ENCODE measurements around the gene RNF4. TPM values are rescaled to one million over a fixed set of nuclear protein-coding genes. Genes with fewer than 3 reads are reported as not detected.

Gene RNF4, protein sequence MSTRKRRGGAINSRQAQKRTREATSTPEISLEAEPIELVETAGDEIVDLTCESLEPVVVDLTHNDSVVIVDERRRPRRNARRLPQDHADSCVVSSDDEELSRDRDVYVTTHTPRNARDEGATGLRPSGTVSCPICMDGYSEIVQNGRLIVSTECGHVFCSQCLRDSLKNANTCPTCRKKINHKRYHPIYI
- total RNA-seq, result 10 to 100 TPM; 69.2 to 73.1 TPM

DNA sequence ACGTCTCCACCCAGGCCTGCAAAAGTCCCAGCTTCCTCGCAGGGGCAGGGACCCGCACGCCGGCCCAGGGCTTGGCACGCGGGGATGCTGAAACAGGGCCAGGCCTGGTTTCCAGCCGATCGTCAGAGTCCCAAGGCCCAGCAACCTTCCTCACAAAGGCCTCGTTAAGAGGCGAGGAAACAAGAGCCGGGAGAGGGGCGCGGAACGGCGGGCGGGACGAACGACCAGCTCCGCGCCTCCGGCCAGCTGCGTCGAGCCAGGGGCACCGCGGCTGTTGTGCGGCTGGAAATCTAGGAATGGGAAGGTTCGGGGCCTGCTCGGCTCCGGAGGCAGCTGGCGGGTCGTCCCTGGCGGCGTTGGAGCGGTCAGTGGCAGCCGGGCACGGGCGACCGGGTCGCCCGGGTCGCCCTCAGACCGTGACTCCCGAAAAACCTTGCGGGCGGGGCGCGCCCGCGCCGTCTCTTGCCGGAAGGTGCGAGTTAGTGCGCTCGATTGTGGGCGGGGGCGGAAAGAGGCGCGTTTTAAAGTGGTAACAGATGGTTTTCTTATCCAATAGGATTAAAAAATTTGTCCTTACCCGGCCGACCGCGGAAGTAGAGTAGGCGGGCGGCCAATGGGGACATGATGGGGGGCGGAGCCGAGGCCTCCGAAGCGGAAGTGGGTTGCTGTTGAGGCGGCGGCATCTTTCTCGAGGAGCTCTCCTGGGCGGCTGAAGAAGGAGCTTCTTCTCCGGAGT lies at the start of gene RNF4:
RNF4 (plus strand) TSS at position 651 of the 736 bp plus-strand sequence. CDS start 21,388 bp downstream, outside the sequence.
- Mint-ChIP-seq H3K4me3 (peak within 1 kb of the TSS; percentile 97), H3K9me3 (no peaks in the 10 kb centered on the region), H3K27ac (peak within 1 kb of the TSS; percentile 98), H3K4me1 (ENCODE audit: low read depth) (peaks cover 47% of the 10 kb centered on the region), H3K36me3 (ENCODE audit: low read depth) (peaks cover 45% of the 10 kb centered on the region), H3K27me3 (ENCODE audit: low read depth) (no peaks in the 10 kb centered on the region)
- intact Hi-C loops (cut with micrococcal nuclease), result loop anchor here (1.0 to 10.0 kb wide), 14 partner anchors 17 to 744 kb away; partner anchors contain the start of genes CFAP99, FAM193A, GRK4 and HAUS3
- CTCF ChIA-PET, result interaction anchor here (0.7 to 1.6 kb wide), 5 partner anchors 12 to 253 kb away, joined by 3 to 5 read pairs (median 3); no protein-coding TSS in a partner anchor
- DNase-seq, result peak; percentile 98

- H3K36me3 Mint-ChIP-seq (ENCODE audit: low read depth), result no peaks in the 10 kb centered on the region
- CTCF ChIA-PET, result interaction anchor here (1.0 kb wide), 1 partner anchor 44 kb away, joined by 4 read pairs; no protein-coding TSS in a partner anchor
- no peaks in the 10 kb centered on the region for H3K9me3 Mint-ChIP-seq
- intact Hi-C loops (cut with micrococcal nuclease), result loop anchor here (5.0 to 10.0 kb wide), 3 partner anchors 198 to 563 kb away; partner anchors contain the start of gene LETM1
- DNase-seq, result no peak
- peaks cover 30% of the 10 kb centered on the region for H3K4me1 Mint-ChIP-seq (ENCODE audit: low read depth)
- H3K27ac Mint-ChIP-seq, result no peak overlapping the region
- H3K27me3 Mint-ChIP-seq (ENCODE audit: low read depth), result peaks cover 37% of the 10 kb centered on the region
- peak overlapping the region; percentile 79 for H3K4me3 Mint-ChIP-seq
Observed at GRCh38 chr4:2419814-2420213, 49.1 kb upstream of the RNF4 start.

- peaks cover 18% of the 10 kb centered on the region for H3K4me1 Mint-ChIP-seq (ENCODE audit: low read depth)
- H3K36me3 Mint-ChIP-seq (ENCODE audit: low read depth), result no peaks in the 10 kb centered on the region
- CTCF ChIA-PET, result interaction anchor here (2.9 kb wide), 1 partner anchor 20 kb away, joined by 15 read pairs; no protein-coding TSS in a partner anchor
- H3K27me3 Mint-ChIP-seq (ENCODE audit: low read depth), result peaks cover 29% of the 10 kb centered on the region
- H3K27ac Mint-ChIP-seq, result no peak overlapping the region
- DNase-seq, result no peak
- H3K9me3 Mint-ChIP-seq, result no peaks in the 10 kb centered on the region
- intact Hi-C loops (cut with micrococcal nuclease), result loop anchor here (5.0 kb wide), 1 partner anchor 200 kb away; no protein-coding TSS in a partner anchor
- H3K4me3 Mint-ChIP-seq, result no peak overlapping the region
Observed at GRCh38 chr4:2421928-2422327, 47.0 kb upstream of the RNF4 start.

DNA sequence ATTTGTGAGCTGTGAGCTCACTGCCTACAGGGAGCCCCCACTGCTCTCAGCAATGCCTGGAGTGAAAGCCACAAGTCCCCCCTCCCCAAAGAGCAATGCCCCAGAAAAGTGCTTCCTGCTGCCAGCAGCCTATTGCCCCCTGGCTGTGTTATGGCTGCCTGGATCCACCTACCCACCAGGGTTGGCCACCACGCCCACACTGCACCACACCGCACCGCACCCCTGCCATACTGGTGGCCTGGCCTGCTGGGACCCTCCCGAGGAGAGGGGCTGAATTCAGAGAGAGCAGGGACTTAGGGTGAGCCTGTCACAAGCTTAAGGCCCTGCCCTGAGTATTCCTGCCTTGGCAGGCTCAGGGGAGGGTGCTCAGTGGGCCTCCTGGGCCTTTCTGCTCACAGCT lies 45.8 kb upstream of the RNF4 start:
- no peak for DNase-seq
- CTCF ChIA-PET, result interaction anchor here (0.6 to 2.9 kb wide), 2 partner anchors 19 to 104 kb away, joined by 3 to 15 read pairs; no protein-coding TSS in a partner anchor
- H3K27ac Mint-ChIP-seq, result no peak overlapping the region
- no peaks in the 10 kb centered on the region for H3K36me3 Mint-ChIP-seq (ENCODE audit: low read depth)
- H3K4me1 Mint-ChIP-seq (ENCODE audit: low read depth), result peaks cover 12% of the 10 kb centered on the region
- intact Hi-C loops (cut with micrococcal nuclease), result loop anchor here (5.0 kb wide), 1 partner anchor 201 kb away; no protein-coding TSS in a partner anchor
- H3K27me3 Mint-ChIP-seq (ENCODE audit: low read depth), result peaks cover 22% of the 10 kb centered on the region
- H3K4me3 Mint-ChIP-seq, result no peak overlapping the region
- H3K9me3 Mint-ChIP-seq, result no peaks in the 10 kb centered on the region

GRCh38 chr4:2423695-2424094 lies 45.2 kb upstream of the RNF4 start:
- no peak for DNase-seq
- intact Hi-C loops (cut with micrococcal nuclease), result loop anchor here (5.0 kb wide), 1 partner anchor 201 kb away; no protein-coding TSS in a partner anchor
- peaks cover 22% of the 10 kb centered on the region for H3K27me3 Mint-ChIP-seq (ENCODE audit: low read depth)
- no peaks in the 10 kb centered on the region for H3K36me3 Mint-ChIP-seq (ENCODE audit: low read depth)
- H3K9me3 Mint-ChIP-seq, result no peaks in the 10 kb centered on the region
- H3K4me3 Mint-ChIP-seq, result no peak overlapping the region
- no peak overlapping the region for H3K27ac Mint-ChIP-seq
- H3K4me1 Mint-ChIP-seq (ENCODE audit: low read depth), result peaks cover 12% of the 10 kb centered on the region
- CTCF ChIA-PET, result no interaction called here

DNA sequence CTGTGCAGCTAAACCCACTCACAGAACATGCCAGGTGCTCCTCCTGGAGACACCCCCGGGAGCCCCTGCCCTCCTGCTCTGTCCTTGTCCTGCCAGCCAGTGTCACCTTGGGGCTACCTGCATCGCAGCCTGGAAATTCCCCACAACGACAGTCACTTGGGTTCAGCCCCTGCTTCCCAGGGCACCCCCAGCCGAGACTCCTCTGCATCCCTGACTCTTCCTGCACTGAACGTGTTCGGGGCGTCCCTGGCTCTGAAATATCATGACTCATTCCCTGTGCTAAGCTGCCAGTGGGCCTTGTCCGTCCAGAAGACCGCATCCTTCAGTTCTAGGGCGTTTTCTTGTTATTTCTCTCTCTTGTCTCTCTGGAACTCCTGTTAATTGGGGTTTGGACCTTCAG lies 44.3 kb upstream of the RNF4 start:
- Mint-ChIP-seq H3K36me3 (ENCODE audit: low read depth) (no peaks in the 10 kb centered on the region), H3K27ac (no peak overlapping the region), H3K4me3 (no peak overlapping the region), H3K27me3 (ENCODE audit: low read depth) (peaks cover 18% of the 10 kb centered on the region), H3K4me1 (ENCODE audit: low read depth) (peaks cover 6% of the 10 kb centered on the region), H3K9me3 (no peaks in the 10 kb centered on the region)
- CTCF ChIA-PET, result no interaction called here
- intact Hi-C loops (cut with micrococcal nuclease), result loop anchor here (5.0 kb wide), 1 partner anchor 202 kb away; no protein-coding TSS in a partner anchor
- no peak for DNase-seq

GRCh38 chr4:2425386-2426068 lies 43.4 kb upstream of the RNF4 start:
- CTCF ChIA-PET, result interaction anchor here (0.6 kb wide), 1 partner anchor 242 kb away, joined by 4 read pairs; no protein-coding TSS in a partner anchor

GRCh38 chr4:2426069-2426397 lies 42.9 kb upstream of the RNF4 start:
- Mint-ChIP-seq H3K27ac (no peak overlapping the region), H3K4me3 (no peak overlapping the region), H3K27me3 (ENCODE audit: low read depth) (peaks cover 5% of the 10 kb centered on the region), H3K36me3 (ENCODE audit: low read depth) (no peaks in the 10 kb centered on the region), H3K4me1 (ENCODE audit: low read depth) (no peaks in the 10 kb centered on the region), H3K9me3 (no peaks in the 10 kb centered on the region)
- CTCF ChIA-PET, result no interaction called here
- intact Hi-C loops (cut with micrococcal nuclease), result no loop called here
- no peak for DNase-seq

More at GRCh38 chr4:2425386-2426068, 43.4 kb upstream of the RNF4 start:
- no peak overlapping the region for H3K4me3 Mint-ChIP-seq
- no peak overlapping the region for H3K27ac Mint-ChIP-seq
- H3K4me1 Mint-ChIP-seq (ENCODE audit: low read depth), result no peaks in the 10 kb centered on the region
- H3K36me3 Mint-ChIP-seq (ENCODE audit: low read depth), result no peaks in the 10 kb centered on the region
- intact Hi-C loops (cut with micrococcal nuclease), result no loop called here
- no peak for DNase-seq
- peaks cover 9% of the 10 kb centered on the region for H3K27me3 Mint-ChIP-seq (ENCODE audit: low read depth)
- H3K9me3 Mint-ChIP-seq, result no peaks in the 10 kb centered on the region

DNA sequence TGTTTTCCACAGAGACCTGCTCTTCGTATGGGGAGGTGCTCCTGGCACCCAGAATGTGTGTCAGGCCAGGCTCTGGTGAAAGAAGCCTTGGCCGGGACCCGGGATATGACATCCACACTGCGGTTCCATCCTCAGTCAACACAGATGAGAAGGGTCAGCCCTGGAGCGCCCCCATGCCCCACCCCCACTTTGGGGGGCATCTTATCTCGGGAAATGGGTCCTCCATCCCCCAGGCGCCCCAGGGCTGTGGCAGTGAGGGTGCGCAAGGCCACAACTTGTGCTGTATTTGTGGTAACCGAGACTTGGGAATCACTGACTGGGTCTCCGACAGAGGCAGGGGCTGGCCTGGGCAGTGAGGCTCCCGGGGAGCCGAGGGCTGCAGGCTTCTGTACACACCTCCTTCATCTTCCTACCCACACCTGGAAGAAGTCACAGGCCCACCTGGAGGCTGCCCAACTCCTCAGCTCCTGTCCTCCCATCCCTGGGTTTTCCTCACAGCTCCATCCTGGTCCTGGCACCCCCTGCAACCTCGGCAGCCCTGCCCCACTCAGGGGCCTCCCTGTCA lies 42.1 kb upstream of the RNF4 start:
- Mint-ChIP-seq H3K27ac (no peak overlapping the region), H3K4me3 (no peak overlapping the region), H3K9me3 (no peaks in the 10 kb centered on the region), H3K27me3 (ENCODE audit: low read depth) (peaks cover 5% of the 10 kb centered on the region), H3K36me3 (ENCODE audit: low read depth) (no peaks in the 10 kb centered on the region), H3K4me1 (ENCODE audit: low read depth) (no peaks in the 10 kb centered on the region)
- CTCF ChIA-PET, result interaction anchor here (1.4 kb wide), 1 partner anchor 207 kb away, joined by 3 read pairs; no protein-coding TSS in a partner anchor
- intact Hi-C loops (cut with micrococcal nuclease), result no loop called here
- no peak for DNase-seq

DNA sequence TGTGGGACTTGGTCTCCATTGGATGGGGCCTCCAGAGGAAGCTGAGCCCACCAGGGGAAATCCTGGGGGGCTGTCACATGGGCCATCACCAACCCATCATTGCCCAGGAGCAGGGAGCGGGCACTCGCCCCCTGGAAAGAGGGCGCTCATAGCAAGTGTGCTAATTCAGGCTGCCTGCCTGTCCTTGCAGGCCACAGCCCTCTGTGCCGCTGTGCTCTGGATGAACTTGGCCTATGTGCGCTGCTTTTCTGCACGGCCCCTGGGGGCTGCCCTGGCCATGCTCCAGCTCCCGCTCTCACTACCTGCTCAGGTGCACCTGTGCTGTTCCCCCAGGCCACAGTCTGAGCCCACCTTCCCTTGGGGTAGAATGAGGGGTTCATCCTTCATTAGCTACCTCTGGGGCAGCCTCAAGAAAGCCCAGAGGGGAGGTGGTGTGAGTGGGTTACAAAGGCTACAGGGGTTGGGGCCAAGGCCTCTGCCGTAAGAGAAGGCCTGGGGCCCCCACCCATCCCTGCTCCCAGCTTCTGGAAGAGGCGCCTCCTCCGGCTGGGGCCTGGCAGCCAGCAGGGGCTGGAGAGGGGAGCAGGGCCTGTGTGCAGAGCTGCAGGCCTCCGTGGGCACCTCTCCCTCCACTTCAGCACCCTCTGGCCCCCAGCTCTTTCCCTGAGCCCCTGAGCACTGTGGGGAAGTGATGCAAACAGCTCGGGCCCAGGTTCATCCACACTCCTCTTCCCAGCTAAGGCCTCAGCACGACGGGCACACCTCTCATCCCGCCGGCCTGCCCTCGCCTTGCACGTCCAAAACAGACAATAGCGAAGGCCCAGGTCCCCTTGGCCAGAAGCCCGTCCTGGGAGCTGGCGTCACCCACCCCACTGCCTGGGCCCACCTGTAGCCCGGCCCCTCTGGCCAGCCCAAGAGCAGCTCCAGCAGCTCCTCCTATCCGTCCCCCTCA lies 41.2 kb upstream of the RNF4 start:
- no peaks in the 10 kb centered on the region for H3K4me1 Mint-ChIP-seq (ENCODE audit: low read depth)

More for the DNA sequence above, 41.2 kb upstream of the RNF4 start:
- intact Hi-C loops (cut with micrococcal nuclease), result no loop called here
- Mint-ChIP-seq H3K4me3 (no peak overlapping the region), H3K36me3 (ENCODE audit: low read depth) (no peaks in the 10 kb centered on the region), H3K27me3 (ENCODE audit: low read depth) (no peaks in the 10 kb centered on the region), H3K9me3 (no peaks in the 10 kb centered on the region), H3K27ac (no peak overlapping the region)
- CTCF ChIA-PET, result interaction anchor here (1.4 kb wide), 1 partner anchor 208 kb away, joined by 3 read pairs; no protein-coding TSS in a partner anchor
- no peak for DNase-seq
